NCI-H226 (cell line): ENCODE data around the gene MAP3K5.
"Not testable (repeated sequence)": the region's sequence is repeated elsewhere in the genome, so short reads cannot be mapped to it uniquely, and the experiment has no call there.

ENCODE experiments used
- DNase-seq: peaks from one replicate; pipeline ENCODE4 v3.0.0-alpha.2; 2015

Gene MAP3K5

GRCh38 chr6:136717716-136717990, 74.6 kb downstream of the MAP3K5 start:
- DNase-seq = no peak

- DNase-seq = no peak
Measured at GRCh38 chr6:136716917-136717715, 75.2 kb downstream of the MAP3K5 start.

DNA sequence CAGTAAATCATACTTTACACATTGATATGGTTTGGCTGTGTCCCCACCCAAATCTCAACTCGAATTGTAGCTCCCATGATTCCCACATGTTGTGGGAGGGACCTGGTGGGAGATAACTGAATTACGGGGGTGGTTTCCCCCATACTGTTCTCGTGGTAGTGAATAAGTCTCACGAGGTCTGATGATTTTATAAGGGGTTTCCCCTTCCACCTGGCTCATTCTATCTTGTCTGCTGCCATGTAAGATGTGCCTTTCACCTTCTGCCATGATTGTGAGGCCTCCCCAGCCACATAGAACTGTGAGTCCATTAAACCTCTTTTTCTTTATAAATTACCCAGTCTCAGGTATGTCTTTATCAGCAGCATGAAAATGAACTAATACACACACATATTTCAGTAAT, 79.6 kb downstream of the MAP3K5 start:
- DNase-seq = not testable (repeated sequence)

- no peak for DNase-seq
Measured at GRCh38 chr6:136711644-136712043, 80.6 kb downstream of the MAP3K5 start.

- DNase-seq = no peak
Measured at GRCh38 chr6:136710877-136711552, 81.3 kb downstream of the MAP3K5 start.

GRCh38 chr6:136709429-136709828, 82.8 kb downstream of the MAP3K5 start:
- DNase-seq = no peak

DNA sequence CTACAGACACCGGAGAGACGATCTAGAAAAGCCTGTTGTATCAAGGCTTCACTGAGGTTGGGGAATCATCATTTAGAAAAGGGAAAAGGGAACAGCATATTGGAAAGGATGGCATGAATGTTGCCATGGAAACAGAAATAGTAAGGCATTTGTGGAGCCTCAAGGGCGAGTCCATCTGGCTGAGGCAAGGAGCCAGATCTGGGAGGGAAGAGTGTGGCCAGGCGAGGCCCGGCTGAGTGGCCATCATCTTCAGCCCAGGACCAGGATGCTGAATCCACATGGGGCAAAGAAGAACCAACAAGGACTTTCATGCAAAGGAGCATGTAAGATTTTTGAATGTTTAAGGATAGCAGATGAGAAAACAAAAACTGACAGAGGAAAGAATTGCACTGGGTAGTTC, 85.8 kb downstream of the MAP3K5 start:
- no peak for DNase-seq

DNA sequence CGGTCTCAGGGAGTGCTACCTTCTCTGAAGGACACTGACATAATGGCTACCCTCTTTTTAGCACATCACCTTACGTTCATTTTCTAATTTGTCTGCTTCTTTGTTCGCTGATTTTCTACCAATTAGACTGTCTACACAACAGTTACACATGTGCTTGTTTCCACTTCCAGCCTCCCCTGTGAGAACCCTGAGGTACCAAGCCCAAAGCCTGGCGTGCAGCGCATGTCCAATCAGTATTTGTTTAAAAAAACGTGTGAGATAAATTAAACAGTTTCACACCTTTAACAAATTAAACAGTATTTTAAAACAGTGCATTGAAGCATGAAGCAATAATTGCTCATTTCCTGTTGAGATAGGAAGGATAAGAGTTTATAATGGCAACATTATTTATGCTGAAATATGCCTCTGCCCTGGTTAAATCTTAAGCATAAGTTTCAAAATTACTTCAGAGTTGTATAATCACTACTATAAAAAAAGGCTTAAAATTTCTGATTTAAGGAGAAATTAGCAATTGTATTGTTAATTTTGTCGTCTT, 88.9 kb downstream of the MAP3K5 start:
- no peak for DNase-seq

DNA sequence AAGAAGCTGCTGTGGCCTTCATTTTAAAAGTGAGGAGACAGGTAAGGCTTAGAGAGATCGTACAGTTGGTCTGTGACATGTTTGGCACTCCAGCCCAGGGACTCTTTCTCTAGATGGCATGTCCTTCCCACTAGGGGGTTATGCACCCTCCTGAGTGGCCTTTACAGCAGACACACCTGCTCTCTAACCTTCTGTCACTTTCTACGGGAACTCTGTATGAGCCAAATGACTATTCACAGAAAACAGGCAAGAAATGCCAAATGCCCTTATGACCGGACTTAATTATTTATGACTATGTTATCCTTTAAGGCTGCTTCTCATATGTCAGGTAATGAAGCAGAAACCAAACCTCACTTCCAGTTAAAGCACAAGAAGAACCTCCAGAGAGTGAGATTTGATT, 91.2 kb downstream of the MAP3K5 start:
- DNase-seq = no peak

DNA sequence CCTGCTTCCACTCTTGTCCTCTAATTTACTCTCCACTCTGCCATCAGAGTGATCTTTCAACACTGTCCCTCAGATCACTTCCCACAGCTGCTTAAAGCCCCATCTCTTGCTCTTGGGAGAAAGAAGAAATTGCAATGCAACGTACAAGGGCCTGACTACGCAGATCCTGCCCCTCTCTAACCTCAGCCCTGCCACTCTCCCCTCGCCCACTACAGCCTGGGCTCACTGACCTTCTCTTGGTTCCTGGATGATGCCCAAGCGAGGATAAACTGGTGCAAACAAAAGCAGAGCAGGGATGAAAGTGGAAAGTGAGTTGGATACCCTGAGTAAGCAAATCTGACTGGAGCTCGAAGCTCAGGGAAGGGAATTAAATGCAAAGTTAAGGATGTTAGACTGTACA, 92.9 kb downstream of the MAP3K5 start:
- no peak for DNase-seq

- no peak for DNase-seq
Measured at GRCh38 chr6:136696783-136697364, 95.4 kb downstream of the MAP3K5 start.

GRCh38 chr6:136696238-136696637, 96.0 kb downstream of the MAP3K5 start:
- DNase-seq = no peak

DNA sequence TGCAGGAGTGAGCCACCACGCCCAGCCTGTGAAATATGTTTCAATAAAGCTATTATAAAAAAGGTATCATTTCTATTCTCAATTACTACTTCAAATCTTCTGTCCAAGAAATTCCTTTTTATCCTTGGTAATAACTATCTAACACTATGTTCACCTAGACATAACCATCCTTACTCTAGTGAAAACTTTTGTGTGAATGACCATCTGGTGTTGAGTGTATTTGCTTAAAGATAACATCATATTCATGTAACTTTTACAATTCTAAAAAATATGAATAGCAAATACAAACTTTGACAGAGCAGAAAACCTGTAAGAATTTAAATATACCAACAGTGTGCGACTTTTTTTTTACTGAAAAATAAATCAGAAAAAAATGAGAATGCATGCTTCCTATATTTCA, 96.9 kb downstream of the MAP3K5 start:
- no peak for DNase-seq

DNA sequence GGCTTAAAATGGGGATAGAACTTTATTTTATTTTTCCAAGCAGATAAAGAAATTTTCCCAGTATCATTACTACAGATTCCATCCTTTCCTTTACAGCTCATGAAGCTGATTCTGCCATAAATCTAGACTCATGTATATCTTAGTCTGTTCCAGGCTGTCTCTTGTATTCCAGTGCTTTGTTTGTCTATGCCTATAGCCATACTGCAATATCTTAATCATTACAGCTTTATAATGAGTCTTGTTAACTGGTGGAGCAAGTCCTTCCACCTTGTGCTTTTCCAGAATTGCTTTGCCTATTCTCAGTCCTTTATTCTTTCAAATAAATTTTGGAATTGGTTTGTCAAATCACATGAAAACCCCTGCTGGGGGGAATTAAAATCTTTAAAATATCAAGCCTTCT, 99.2 kb downstream of the MAP3K5 start:
- no peak for DNase-seq

GRCh38 chr6:136687894-136688293, 104.4 kb downstream of the MAP3K5 start:
- not testable (repeated sequence) for DNase-seq

GRCh38 chr6:136685540-136686108, 106.7 kb downstream of the MAP3K5 start:
- DNase-seq = peak; percentile 28

DNA sequence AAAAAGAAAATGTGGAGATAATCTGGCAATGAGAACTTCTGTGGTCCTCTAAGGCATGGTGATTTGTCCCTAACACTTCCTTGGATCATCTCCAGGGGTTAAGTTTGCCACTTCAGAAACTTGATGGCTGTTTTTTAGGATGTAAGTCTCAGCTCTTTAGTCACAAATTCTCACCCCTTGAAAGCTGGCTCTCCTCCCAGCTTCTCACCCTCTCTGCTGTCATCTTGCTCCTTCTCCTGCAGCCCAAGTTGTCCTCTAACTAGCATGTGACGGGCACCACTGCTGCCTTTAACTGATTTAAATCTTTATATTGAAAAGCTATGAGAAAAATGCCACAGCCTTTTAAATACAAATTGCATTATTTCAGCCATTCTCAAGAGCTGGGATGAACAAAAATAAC, 107.8 kb downstream of the MAP3K5 start:
- DNase-seq = no peak

DNA sequence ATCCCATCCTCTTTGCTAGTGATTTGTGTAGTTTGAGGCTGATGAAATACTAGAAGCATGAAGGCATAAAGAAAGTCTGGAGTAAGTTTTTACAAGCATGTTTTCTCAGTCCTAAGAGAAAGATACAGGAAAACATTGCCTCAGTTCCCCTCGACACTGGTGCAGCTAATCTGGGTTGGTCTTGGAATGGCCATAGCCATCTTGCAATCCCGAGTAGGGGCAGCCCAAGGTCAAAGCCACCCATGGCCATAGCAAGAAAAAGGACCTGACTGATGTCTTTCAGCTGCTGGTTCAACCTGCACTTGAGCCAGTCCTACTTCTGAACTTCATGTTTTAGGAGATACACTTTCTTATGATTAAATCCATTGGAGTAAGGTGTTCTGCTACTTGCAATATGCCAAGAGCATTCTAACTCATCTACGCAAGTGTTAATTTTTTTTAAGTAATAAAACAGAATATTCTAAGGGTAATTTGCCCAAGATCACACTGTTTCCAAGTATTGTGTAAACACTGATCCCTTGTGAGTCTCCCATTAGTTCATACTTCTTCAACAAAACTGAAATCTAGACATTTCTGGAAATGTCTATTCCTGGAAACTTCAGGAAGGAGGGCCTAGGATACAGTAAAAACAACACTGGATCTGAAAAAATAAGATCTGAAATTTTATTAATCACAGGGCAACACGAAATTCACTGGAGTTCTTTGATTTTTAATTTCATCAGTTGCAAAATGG, 108.9 kb downstream of the MAP3K5 start:
- DNase-seq = no peak

GRCh38 chr6:136682292-136682691, 110.0 kb downstream of the MAP3K5 start:
- no peak for DNase-seq

- DNase-seq = no peak
Measured at GRCh38 chr6:136677822-136678221, 114.5 kb downstream of the MAP3K5 start.

DNA sequence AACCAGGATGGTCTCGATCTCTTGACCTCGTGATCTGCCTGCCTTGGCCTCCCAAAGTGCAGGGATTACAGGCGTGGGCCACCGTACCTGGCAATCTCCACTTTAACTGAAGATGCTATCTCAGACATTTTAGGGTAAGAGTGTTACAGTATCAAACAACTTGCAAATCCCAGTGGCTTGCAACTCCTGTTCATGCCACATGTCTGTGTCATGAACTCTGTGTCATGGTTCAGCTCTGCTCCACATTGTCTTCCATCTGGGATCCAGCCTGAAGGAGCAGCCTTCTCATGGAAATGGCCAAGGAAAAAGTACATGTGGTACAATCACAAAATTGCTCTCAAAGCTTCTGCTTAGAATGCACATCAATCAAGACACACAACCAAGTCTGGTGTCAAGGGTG, 114.9 kb downstream of the MAP3K5 start:
- DNase-seq = no peak

- peak; percentile 86 for DNase-seq
Measured at GRCh38 chr6:136676075-136676474, 116.2 kb downstream of the MAP3K5 start.

- no peak for DNase-seq
Measured at GRCh38 chr6:136673571-136673970, 118.7 kb downstream of the MAP3K5 start.
